WTC11 (cell line): ENCODE measurements around the gene MLPH. TPM values are rescaled to one million over a fixed set of nuclear protein-coding genes. Genes with fewer than 3 reads are reported as not detected.

Experiments
- ATAC-seq: fragments of 200-7000 bp; cut with Tn5 transposase; 2 replicates; pipeline ENCODE4 v1.10.0; 2021; ENCODE audit warnings: mild to moderate bottlenecking, moderate library complexity
- CTCF ChIA-PET: fragments of 300-600 bp; sonication (Branson Sonifier 250); formaldehyde crosslinking; loops from one replicate; lab custom pipeline; 2021; ENCODE audit warnings: antibody characterized with exemption; lab: Charles Lee
- POLR2A ChIA-PET: fragments of 350-600 bp; sonication (Branson Sonifier 250); formaldehyde crosslinking; loops from one replicate; lab custom pipeline; 2021; ENCODE audit warnings: antibody characterized with exemption; lab: Charles Lee
- DNase-seq: peaks from one replicate; pipeline ENCODE4 v3.0.0; 2021; ENCODE audit warnings: low spot score
- H3K27ac Mint-ChIP-seq: 2 replicates; pipeline ENCODE4 v1.8.0; 2021; ENCODE audit warnings: mixed read lengths
- H3K27me3 Mint-ChIP-seq: 2 replicates; pipeline ENCODE4 v1.8.0; 2021; ENCODE audit warnings: low read depth, mild to moderate bottlenecking, moderate library complexity, mixed read lengths
- H3K36me3 Mint-ChIP-seq: 2 replicates; pipeline ENCODE4 v1.8.0; 2021; ENCODE audit warnings: mixed read lengths
- H3K4me1 Mint-ChIP-seq: 2 replicates; pipeline ENCODE4 v1.8.0; 2022; ENCODE audit warnings: mixed read lengths
- H3K4me3 Mint-ChIP-seq: 2 replicates; pipeline ENCODE4 v1.8.0; 2021; ENCODE audit warnings: mild to moderate bottlenecking, moderate library complexity, mixed read lengths
- H3K9me3 Mint-ChIP-seq: 2 replicates; pipeline ENCODE4 v1.8.0; 2021; ENCODE audit warnings: mixed read lengths
- CREM ChIP-seq: sonication (generic); formaldehyde crosslinking; IDR thresholded peaks from 2 replicates; pipeline ENCODE4 v1.8.1; 2022; ENCODE audit warnings: mild to moderate bottlenecking, missing genetic modification reagents, moderate library complexity
- FOXP4 ChIP-seq: sonication (generic); formaldehyde crosslinking; IDR thresholded peaks from 2 replicates; pipeline ENCODE4 v1.8.0; 2022; ENCODE audit warnings: mild to moderate bottlenecking, missing genetic modification reagents
- GABPB1 ChIP-seq: sonication (generic); formaldehyde crosslinking; IDR thresholded peaks from 2 replicates; pipeline ENCODE4 v1.8.1; 2023; ENCODE audit warnings: mild to moderate bottlenecking, missing genetic modification reagents
- GTF2I ChIP-seq: fragments of 250-450 bp; sonication (Bioruptor Pico); conservative IDR thresholded peaks from 2 replicates; pipeline ENCODE4 v1.4.0; 2021; ENCODE audit warnings: mild to moderate bottlenecking
- IRF2 ChIP-seq: sonication (generic); formaldehyde crosslinking; IDR thresholded peaks from 2 replicates; pipeline ENCODE4 v1.8.0; 2022; ENCODE audit warnings: low read depth, missing genetic modification reagents, borderline replicate concordance
- MYBL2 ChIP-seq: sonication (generic); formaldehyde crosslinking; IDR thresholded peaks from 2 replicates; pipeline ENCODE4 v1.8.1; 2023; ENCODE audit warnings: mild to moderate bottlenecking, moderate library complexity, missing genetic modification reagents
- NFE2L1 ChIP-seq: sonication (generic); formaldehyde crosslinking; IDR thresholded peaks from 2 replicates; pipeline ENCODE4 v1.8.1; 2023; ENCODE audit warnings: missing genetic modification reagents
- RELA ChIP-seq: sonication (generic); formaldehyde crosslinking; IDR thresholded peaks from 2 replicates; pipeline ENCODE4 v1.8.1; 2022; ENCODE audit warnings: missing genetic modification reagents, mild to moderate bottlenecking, borderline replicate concordance
- SMAD3 ChIP-seq: sonication (generic); formaldehyde crosslinking; IDR thresholded peaks from 2 replicates; pipeline ENCODE4 v1.8.0; 2022; ENCODE audit warnings: missing genetic modification reagents, mild to moderate bottlenecking, borderline replicate concordance
- USF2 ChIP-seq: sonication (generic); formaldehyde crosslinking; IDR thresholded peaks from 2 replicates; pipeline ENCODE4 v1.8.1; 2023; ENCODE audit warnings: mild to moderate bottlenecking, missing genetic modification reagents, moderate library complexity
- ZBTB43 ChIP-seq: sonication (generic); formaldehyde crosslinking; IDR thresholded peaks from 2 replicates; pipeline ENCODE4 v1.8.1; 2023; ENCODE audit warnings: mild to moderate bottlenecking, missing genetic modification reagents
- ZNF219 ChIP-seq: sonication (generic); formaldehyde crosslinking; IDR thresholded peaks from 2 replicates; pipeline ENCODE4 v1.8.0; 2023; ENCODE audit warnings: missing genetic modification reagents, mild to moderate bottlenecking, borderline replicate concordance
- ZNF232 ChIP-seq: sonication (generic); formaldehyde crosslinking; IDR thresholded peaks from 2 replicates; pipeline ENCODE4 v1.8.0; 2022; ENCODE audit warnings: mild to moderate bottlenecking, missing genetic modification reagents
- ZNF532 ChIP-seq: fragments of 250-450 bp; sonication (Bioruptor Pico); IDR thresholded peaks from 2 replicates; pipeline ENCODE4 v1.9.0; 2021; ENCODE audit warnings: mild to moderate bottlenecking, borderline replicate concordance
- ZSCAN18 ChIP-seq: fragments of 250-450 bp; sonication (Bioruptor Pico); IDR thresholded peaks from 2 replicates; pipeline ENCODE4 v2.1.2; 2022; ENCODE audit warnings: mild to moderate bottlenecking, moderate library complexity
- total RNA-seq: library from RNA; stranded (reverse); gene quantifications from 3 replicates; pipeline ENCODE4 v1.2.3, GENCODE V29; 2021

MLPH gene
- total RNA-seq, 1 experiment from 2014 or later, result 10.3 TPM

GRCh38 chr2:237527233-237527632, 40.2 kb downstream of the MLPH start (continued):
- no peak for TF ChIP-seq FOXP4 (CRISPR knock-in tag)
- no peak for TF ChIP-seq NFE2L1 (CRISPR knock-in tag)
- no peak for TF ChIP-seq IRF2 (CRISPR knock-in tag)

- ChIA-PET POLR2A (no interaction called here), CTCF (interaction anchor here (1.3 kb wide), 1 partner anchor 15 kb away, joined by 5 read pairs; no protein-coding TSS in a partner anchor)
- no peak for ATAC-seq
- H3K27ac Mint-ChIP-seq, result no peak overlapping the region
- H3K4me1 Mint-ChIP-seq, result peaks cover 11% of the 10 kb centered on the region
- TF ChIP-seq GABPB1 (CRISPR knock-in tag) (no peak), ZNF219 (no peak), MYBL2 (no peak)
- no peaks in the 10 kb centered on the region for H3K9me3 Mint-ChIP-seq
- no peak for DNase-seq
- H3K4me3 Mint-ChIP-seq, result no peak overlapping the region
- H3K27me3 Mint-ChIP-seq, result peaks cover 6% of the 10 kb centered on the region; the same call in 1 of the 2 replicates
- H3K36me3 Mint-ChIP-seq, result no peaks in the 10 kb centered on the region; the same call in 1 of the 2 replicates
Measured at GRCh38 chr2:237527766-237528165, 40.7 kb downstream of the MLPH start.

- Mint-ChIP-seq H3K9me3 (no peaks in the 10 kb centered on the region), H3K27me3 (peaks cover 6% of the 10 kb centered on the region; the same call in 1 of the 2 replicates), H3K36me3 (no peaks in the 10 kb centered on the region; the same call in 1 of the 2 replicates), H3K4me3 (no peak overlapping the region), H3K27ac (no peak overlapping the region), H3K4me1 (peaks cover 14% of the 10 kb centered on the region)
- CTCF ChIA-PET, result interaction anchor here (2.0 to 2.9 kb wide), 2 partner anchors 17 to 42 kb away, joined by 7 to 10 read pairs; no protein-coding TSS in a partner anchor
- DNase-seq (no peak), ATAC-seq (no peak)
- POLR2A ChIA-PET, result no interaction called here
- no peak for TF ChIP-seq IRF2 (CRISPR knock-in tag)
- no peak for TF ChIP-seq CREM (CRISPR knock-in tag)
- no peak for TF ChIP-seq RELA (CRISPR knock-in tag)
- TF ChIP-seq GTF2I (CRISPR knock-in tag), result no peak
- TF ChIP-seq USF2 (CRISPR knock-in tag), result no peak
- TF ChIP-seq ZNF232 (CRISPR knock-in tag), result no peak
- TF ChIP-seq GABPB1 (CRISPR knock-in tag), result no peak
- TF ChIP-seq ZSCAN18 (CRISPR knock-in tag), result no peak
Measured at GRCh38 chr2:237529452-237530402, 42.7 kb downstream of the MLPH start.

GRCh38 chr2:237530472-237531433, 43.7 kb downstream of the MLPH start:
- ATAC-seq (no peak), DNase-seq (no peak)
- Mint-ChIP-seq H3K27me3 (peaks cover 6% of the 10 kb centered on the region; the same call in 1 of the 2 replicates), H3K4me3 (no peak overlapping the region), H3K27ac (no peak overlapping the region), H3K4me1 (peaks cover 14% of the 10 kb centered on the region), H3K36me3 (no peaks in the 10 kb centered on the region; the same call in 1 of the 2 replicates), H3K9me3 (no peaks in the 10 kb centered on the region)
- ChIA-PET CTCF (interaction anchor here (2.0 to 2.9 kb wide), 2 partner anchors 18 to 41 kb away, joined by 7 to 10 read pairs; no protein-coding TSS in a partner anchor), POLR2A (no interaction called here)
- TF ChIP-seq ZBTB43, result no peak
- TF ChIP-seq ZNF532 (CRISPR knock-in tag), result no peak
- TF ChIP-seq SMAD3, result no peak
